HG03159 (cell line): ENCODE results near the gene COA3.
A peak's percentile ranks its signal among the peaks of the same experiment; 100 is the strongest.
"Not testable (repeated sequence)": the region's sequence is repeated elsewhere in the genome, so short reads cannot be mapped to it uniquely, and the experiment has no call there.

Experiments used
- ATAC-seq: cut with Tn5 transposase; IDR thresholded peaks from one replicate; pipeline ENCODE4 v1.9.1; 2021; ENCODE audit warnings: mild to moderate bottlenecking, moderate library complexity; ENCODE audit not compliant: unreplicated experiment

The COA3 gene

DNA sequence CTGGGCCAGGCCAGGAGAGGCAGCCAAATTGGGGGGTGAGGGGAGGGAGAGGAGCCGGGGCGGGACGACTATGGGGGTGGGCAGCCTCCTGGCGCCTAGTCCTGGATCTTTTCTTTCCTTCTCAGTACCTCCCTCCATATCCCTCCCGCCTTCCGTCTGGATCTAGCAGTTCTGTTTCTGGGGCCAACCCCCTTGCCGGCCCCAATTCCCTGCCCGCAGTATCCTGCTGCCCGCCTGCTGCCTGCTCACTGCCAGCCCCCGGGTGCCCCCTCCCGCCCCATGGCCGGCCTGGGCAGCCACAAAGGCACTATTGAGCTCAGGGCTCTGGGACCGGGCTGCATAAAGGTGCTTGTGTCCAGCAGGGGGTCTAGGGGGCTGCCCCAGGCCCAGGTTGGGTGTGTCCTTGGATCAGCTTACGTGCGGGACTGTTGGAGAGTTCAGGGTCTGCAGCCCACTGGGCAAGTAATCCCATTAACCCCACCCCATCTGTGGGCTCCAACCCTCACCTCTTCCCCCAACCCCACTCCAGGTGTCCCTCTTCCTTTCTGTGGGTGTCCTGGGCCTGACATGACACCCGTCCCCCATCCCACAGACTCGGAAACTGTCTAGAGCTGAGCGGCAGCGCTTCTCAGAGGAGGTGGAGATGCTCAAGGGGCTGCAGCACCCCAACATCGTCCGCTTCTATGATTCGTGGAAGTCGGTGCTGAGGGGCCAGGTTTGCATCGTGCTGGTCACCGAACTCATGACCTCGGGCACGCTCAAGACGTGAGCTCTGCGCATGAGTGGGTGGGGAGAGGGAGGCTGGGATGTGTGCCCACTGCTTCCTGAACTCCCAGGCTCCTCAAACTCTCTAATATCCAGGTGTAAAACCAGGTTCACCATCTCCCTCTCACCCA, 16.1 kb downstream of the COA3 start:
- no peak for ATAC-seq

DNA sequence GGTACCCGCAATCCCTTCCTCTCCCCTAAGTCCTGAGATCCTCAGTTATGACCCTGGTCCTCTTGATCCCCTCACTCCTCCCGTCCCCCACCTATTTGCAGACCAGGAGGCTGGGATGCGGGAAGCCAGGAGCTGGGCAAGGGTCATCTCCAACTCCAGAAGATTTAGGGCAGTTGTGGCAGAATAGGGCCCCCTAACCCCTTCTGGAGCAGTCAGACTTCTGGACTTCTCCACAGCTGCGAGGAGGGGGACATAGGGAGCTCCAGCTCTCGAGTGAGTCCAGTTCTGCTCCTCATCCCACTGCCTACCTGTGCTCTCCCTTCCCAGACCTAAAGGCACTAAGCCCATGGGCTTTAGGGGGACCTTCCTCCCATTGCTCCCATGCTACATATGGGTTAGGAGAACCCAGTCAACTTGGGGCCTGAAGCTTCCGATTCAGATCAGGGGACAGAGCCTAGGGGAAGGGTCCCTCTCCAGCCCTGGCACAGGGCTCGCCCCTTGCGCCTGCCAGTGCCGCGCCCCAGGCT, 16.8 kb downstream of the COA3 start:
- ATAC-seq, result no peak

DNA sequence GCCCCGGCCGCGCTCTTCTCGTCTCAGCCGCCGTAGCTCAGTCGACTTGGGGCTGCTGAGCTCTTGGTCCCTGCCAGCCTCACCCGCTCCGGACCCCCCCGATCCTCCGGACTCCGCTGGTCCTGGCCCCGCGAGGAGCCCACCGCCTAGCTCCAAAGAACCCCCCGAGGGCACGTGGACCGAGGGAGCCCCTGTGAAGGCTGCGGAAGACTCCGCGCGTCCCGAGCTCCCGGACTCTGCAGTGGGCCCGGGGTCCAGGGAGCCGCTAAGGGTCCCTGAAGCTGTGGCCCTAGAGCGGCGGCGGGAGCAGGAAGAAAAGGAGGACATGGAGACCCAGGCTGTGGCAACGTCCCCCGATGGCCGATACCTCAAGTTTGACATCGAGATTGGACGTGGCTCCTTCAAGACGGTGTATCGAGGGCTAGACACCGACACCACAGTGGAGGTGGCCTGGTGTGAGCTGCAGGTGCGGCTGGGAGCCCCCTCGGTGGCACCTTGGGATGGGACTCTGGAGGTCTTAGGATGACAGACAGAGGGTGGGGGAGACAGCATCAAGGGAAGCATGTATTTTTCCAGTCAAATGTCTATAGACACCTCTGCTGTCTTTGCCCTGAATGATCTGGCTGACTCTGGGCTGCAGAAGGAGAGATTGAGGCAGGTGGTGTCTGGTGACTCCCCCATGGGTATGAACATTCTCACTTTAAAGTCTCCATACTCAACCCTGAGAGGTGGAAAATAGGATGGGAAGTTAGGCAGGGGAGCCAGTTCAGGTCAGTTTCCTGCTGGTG, 17.5 kb downstream of the COA3 start:
- ATAC-seq, result no peak

DNA sequence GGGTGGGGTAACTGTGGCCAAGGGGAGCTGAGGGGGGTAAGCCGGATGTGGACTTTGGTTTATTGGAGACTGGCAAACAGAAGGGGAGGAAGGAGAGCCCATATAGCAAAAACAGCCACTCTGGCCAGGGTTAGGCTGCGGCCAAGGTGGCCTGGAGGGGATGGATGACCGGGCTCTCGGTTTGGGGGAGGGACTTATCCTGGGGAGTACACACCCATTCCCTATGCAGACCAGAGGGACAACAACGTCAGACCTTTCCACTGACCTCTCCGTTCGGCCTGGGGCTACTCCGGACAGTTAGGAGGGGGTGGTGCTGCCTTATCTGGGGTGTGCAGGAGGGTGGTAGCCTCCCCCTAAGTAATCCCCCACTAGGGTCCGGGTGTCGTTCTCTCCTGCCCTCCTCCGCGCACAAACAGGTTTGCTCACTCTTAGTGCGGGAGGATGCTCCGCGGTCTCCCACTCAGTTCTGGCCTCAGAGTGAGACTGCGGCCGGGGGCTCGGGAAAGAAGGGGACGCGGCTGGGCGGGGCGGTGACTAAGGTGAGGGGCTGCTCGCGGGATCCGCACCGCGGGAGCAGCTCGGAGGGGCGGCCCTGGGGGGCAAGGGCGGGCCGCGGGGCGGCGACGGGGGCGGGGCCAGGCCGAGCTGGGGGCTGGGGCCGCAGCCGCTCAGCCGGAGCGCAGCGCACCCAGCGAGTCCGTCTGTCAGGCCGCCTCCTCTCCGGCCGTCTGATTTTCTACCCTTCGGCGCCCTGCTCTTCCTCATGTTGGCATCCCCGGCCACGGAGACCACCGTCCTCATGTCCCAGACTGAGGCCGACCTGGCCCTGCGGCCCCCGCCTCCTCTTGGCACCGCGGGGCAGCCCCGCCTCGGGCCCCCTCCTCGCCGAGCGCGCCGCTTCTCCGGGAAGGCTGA, 18.3 kb downstream of the COA3 start, which contains the start of gene WNK4:
Gene WNK4 (plus strand): TSS at position 675 of the 915 bp plus-strand sequence. CDS start 89 bp downstream, at position 764.
- ATAC-seq, result no peak

DNA sequence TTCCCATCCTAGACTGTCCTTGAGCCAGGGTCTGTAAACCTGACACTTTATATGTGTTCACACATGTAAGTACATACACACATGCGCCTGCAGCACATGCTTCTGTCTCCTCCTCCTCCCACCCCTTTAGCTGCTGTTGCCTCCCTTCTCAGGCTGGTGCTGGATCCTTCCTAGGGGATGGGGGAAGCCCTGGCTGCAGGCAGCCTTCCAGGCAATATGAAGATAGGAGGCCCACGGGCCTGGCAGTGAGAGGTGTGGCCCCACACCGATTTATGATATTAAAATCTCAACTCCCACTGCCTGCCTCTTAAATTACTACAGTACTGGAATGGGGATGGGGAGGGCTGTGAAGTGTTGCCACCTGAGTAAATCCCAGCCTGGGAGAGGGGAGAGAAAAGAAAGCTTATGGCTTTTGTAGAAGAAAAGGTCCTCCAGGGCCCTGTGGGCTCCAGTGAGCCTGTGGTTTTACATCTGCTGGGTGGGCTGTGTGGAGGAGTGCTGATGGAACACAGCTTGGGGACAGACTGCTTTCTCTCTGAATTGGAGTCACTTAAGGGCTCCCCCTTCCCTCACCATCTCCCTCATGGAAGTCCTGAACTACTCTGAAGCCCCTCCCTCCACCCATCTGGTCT, 19.1 kb downstream of the COA3 start:
- ATAC-seq, result no peak

DNA sequence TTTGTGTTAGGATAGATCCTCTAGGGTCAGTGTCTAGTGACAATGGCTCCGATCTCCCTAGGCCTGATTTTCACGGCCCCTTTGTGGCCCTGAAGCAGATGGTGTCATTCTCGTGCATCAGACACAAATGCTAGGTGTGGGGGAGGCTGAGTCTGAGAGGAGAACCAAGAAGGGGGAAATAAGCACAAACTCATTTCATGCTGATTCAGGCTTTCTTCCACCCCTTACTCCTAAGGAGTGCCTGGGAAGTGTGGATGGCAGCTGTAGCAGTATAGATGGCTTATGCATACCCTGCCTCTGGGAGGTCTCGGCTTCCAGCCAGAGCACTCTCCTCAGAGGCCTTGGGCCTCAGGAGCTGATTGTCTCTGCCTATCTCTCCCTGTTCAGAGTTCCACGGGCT, 19.9 kb downstream of the COA3 start:
- no peak for ATAC-seq

DNA sequence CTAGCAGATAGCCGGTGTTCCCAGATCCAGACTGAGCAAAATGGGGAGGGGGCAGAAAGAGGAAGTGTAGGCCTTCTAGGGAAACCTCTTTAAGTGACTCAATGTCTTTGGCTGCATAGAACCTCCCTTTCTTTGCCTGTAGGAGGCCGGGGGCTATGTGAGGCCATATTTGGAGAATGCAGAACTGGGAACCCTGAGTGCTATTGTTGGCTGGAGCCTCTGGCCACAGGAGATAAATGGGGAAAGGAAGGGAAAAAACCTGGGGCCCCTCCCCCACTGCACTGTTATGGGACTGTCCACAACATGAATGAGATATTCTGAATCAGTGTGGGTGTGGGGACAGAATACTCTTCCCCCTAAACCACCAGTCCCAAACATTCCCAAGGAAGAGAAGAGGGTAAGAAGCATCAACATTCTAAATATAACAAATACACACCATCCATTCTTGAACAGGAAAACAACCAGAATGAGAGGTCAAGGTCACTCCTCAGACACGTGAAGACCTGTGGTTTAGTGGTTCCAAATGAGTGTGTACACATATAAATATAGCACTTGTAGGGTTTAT, 22.9 kb downstream of the COA3 start:
- no peak for ATAC-seq

DNA sequence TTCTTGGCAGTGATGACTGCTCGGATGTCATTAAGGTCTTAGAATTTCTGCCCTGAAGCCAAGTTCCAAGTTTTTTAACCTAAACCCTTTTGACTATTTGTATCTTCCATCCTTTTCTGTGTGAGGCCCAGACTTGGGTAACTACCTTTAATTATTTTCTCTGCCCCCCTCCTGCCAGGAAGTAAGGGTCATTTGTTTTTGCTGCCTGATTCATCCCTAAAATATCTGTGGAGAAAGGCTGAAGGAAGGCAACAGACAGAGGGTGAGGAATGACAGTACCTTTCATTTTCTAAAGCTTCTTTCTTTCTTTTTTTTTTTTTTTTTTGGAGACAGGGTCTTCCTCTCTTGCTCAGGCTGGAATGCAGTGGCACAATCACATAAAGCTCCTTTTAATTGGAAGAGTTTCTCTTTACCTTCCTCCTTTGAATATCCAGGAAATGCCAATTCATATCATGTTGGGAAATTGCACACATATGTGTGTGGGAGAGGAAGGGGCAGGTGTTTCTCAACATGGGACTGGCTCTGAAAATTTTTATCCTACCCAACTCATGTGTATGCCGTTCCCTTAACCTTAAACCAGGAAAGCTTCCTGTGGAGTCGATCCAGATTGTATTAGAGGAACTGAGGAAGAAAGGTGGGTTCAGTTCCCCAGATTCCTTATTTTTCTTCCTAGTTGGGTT, 24.3 kb downstream of the COA3 start:
- ATAC-seq, result no peak

DNA sequence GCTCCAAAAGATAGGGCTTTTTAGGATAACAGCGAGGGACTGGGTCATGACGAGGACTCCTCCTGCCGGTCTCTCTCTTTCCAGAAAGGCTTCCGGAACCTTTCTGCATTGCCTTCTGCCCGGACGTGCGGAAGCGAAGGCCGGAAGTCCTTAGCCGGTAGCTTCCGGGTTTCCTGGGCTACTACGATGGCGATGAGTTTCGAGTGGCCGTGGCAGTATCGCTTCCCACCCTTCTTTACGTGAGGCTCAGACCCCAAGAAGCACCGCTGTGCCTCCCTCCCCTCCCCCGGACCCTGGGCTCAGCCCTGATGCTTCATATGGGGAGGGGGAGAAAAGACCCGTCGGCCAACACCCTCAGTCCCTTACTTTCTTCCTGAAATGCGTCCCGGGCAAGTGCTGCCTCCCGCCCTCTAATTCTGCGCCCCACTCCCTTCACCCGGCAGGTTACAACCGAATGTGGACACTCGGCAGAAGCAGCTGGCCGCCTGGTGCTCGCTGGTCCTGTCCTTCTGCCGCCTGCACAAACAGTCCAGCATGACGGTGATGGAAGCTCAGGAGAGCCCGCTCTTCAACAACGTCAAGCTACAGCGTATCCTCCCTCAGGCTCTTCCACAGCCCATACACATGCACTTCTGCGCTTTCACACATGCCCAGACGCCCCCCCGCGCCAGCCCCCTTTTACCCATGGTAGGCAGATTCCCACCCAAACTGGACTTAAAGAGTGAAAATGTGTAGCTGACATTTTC, 25.0 kb downstream of the COA3 start, which contains the start of gene VPS25:
Gene VPS25 (plus strand): TSS at position 160 of the 746 bp plus-strand sequence. CDS start 27 bp downstream, at position 187.
- peak; percentile 61 for ATAC-seq

DNA sequence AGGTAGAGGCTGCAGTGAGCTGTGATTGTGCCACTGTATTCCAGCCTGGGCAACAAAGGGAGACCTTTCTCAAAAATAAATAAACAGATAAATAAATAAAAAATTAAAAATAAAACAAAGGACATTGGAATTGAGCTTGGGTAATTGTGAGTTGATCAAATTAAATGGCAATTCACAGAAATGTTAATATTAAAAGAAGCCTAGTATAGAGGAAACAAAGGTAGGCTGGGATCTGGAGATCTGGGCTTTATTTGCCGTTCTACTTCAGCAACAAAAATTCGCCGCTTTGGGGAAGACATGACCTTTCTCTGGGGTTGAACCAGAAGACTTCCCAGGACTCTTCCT, 25.6 kb downstream of the COA3 start:
- no peak for ATAC-seq

DNA sequence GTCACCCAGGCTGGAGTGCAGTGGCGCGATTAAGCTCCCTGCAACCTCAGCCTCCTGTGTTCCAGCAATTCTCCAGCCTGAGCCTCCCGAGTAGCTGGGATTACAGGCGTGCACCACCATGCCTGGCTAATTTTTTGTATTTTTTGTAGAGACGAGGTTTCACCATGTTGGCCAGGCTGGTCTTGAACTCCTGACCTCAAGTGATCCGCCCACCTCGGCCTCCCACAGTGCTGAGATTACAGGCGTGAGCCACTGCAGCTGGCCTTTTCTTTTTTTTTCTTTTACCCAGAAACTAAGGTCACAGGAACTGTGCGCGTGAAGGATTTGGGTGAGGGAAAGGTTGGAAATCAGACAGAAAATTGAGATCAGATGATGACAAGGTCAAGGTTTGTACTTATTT, 28.5 kb downstream of the COA3 start:
- not testable (repeated sequence) for ATAC-seq

DNA sequence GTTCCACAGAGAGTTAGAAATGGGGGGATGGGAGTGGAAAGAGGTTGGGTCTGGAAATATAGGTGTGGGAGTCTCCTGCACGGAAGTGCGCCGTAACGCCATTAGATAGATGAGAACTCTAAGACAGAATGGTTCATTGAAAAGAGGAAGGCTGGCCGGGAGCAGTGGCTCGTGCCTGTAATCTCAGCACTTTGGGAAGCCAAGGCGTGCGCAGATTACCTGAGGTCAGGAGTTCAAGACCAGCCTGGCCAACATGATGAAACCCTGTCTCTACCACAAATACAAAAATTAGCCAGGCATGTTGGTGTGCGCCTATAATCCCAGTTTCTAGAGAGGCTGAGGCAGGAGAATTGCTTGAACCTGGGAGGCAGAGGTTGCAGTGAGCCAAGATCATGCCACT, 30.5 kb downstream of the COA3 start:
- ATAC-seq, result not testable (repeated sequence)

DNA sequence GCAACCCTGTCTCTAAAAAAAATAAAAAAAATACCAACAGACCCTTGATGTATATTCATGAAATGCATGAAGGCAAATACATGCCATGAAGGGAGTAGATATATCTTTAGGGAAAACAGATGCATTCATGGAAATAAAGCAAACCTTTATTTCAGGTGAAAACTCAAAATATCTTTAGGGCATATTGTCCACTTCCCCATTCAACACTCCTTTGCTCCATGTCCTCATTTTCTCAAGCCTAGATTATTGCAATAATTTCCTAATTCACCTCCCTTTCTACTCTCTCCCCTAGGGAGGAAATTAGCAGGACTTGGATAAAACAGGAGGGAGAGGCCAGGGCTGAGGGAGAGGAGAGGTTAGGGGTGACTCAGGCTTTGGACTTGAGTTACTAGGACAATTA, 31.0 kb downstream of the COA3 start:
- no peak for ATAC-seq

DNA sequence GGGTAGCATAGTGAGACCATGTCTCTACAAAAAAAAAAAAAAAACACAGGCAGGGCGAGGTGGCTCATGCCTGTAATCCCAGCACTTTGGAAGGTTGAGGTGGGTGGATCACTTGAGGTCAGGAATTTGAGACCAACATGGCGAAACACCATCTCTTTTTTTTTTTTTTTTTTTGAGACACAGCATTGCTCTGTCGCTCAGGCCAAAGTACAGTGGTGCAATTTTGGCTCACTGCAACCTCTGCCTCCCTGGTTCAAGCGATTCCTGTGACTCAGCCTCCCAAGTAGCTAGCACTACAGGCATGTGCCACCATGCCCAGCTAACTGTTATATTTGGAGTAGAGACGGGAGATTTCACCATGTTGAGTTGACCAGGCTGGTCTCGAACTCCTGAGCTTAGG, 32.4 kb downstream of the COA3 start:
- no peak for ATAC-seq

DNA sequence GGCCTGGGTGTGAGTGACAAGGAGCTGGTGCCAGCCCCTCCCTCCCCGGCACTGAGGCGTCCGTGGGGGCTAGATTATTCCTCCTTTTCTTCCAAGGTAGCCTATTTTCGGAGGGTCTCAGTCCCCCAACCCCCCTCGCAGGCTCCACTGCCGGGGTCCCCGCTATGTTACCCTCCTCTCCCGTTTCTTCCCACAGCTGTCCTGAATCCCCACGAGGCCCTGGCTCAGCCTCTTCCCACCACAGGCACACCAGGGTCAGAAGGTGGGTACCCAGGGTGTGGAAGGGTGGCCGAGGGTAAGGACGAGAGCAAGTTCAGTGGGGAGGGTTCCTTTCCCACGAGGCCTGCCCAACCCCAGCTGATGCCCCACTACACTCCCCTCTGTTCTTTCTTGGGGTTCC, 36.9 kb downstream of the COA3 start:
- no peak for ATAC-seq

DNA sequence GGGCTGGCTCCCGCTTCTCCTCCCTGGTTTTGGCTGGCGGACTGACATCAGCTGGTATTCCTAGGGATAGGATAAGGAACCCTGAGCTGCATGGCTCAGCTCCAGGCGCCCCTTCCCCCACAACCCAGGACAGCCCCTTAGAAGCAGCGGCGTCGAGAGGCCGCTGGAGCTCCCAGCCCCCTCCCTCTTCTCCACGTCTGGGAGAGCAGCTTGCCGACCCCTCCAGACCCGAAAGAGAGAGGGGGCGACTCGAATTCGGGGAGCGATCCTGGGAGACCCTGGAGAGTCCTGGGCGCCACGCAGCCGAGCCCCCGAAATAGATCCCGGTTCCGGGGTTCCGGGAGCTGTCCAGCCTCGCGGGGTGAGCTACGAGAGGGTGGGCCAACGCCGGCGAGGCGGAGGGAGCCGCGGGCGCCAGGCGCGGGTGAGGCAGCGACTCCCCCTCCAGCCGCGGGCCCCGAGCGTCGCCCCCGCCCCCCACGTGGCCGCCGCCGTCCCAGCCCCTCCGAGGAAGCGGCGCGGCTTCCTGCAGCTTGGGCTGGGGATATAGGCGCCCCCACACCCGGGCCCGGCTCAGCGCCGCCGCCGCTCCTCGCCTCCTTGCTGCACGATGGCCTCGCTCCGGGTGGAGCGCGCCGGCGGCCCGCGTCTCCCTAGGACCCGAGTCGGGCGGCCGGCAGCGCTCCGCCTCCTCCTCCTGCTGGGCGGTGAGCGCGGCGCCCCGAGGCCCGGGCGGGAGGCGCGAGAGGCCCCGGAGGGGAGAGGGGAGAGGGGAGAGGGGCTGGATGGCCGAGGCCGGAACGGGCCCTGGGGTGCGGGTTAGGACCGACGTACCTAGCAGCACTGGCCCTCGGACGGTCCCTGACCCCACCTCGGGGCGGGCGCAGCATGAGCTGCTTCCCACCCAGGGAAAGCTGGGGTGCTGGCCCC, 37.6 kb downstream of the COA3 start, which contains the start of gene RAMP2:
Gene RAMP2 (plus strand): TSS at position 576 of the 930 bp plus-strand sequence. CDS start 35 bp downstream, at position 611.
- ATAC-seq, result no peak

DNA sequence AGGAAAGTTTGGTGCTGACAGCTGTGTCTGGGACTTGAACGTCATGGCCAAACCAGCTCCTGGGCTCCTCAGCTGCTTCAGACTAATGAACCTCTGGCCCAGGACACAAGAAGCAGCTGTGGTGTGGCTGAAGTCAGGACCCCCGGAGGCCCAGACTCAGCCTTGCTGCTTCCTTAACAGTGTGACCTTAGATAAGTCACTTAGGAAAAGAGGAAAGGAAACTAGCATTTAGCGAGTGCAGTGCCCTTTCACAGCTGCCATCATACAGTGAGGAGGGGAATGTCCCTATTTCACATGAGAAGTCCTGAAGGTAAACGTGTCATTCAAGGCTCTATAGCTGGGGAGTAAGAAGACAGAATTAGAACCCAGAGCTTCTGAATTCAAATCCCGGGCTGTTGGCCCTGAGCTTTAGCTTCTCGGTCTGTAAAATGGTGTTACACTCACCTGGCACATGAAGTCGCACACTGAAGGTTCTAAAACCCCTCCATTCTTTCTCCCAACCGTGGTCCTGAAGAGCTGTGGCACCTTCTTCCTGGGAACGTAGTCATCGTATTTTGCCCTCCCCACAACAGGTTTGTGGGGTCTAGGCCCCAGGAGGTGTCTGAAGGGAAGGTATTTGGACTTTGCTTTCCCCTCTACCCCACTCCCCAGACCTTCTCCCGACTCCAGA, 38.4 kb downstream of the COA3 start:
- no peak for ATAC-seq
